ENCODE data around the gene GPX6.

Gene GPX6

DNA sequence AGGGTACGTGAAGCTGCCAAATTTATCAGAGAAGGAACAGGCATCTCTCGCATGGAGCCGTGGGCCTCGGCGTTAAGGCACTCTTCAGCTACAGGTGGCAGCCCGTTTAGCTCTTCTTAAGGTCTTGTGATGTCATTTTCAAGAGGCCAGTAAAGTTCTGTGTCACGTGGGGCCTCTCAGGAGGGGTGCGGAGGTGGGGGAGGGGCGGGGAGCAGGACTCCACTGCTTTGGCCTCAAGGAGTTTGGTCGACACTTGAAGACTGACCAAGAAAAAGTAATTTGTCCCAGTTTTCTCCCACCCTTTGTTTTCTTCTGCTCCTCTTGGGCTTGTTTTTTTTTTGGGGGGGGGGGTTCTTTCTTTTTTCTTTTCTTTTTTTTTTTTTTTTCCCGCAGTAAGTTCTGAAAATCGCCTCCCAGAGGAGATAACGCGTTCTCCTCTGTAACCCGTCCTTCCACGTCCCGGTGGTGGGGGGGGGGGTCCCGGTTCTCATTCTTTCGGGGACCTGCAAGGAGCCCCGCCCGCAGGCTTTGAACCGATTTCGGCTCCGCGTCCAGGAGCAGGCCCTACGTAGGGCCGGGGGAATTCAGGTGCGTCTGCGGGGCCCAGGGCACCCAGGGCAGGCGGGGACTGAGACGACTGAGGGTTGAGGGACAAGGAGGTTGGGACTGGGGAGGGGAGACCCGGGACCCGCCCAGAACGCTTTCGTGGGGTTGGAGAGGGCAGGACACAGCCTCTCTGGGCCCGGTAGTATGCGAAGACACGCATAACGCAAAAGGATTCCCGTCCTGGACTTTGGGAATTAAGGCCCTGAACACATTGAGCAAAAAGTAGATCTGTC is 26.0 kb downstream of the GPX6 start:
- H3K9ac ChIP-seq (ENCODE audit: low read length), result no peak overlapping the region
- H3K9me3 ChIP-seq (ENCODE audit: low read length), result no peaks in the 10 kb centered on the region
- H3K36me3 ChIP-seq (ENCODE audit: insufficient read depth, low read length), result no peaks in the 10 kb centered on the region
- H2AFZ ChIP-seq (ENCODE audit: low read length), result no peak overlapping the region
- peak overlapping the region; percentile 40; the same call in 1 of the 2 replicates for H3K4me2 ChIP-seq (ENCODE audit: low read length)
- H4K20me1 ChIP-seq (ENCODE audit: insufficient read depth, low read length), result no peaks in the 10 kb centered on the region
- H3K27me3 ChIP-seq (ENCODE audit: insufficient read depth, low read length), result peaks cover 6% of the 10 kb centered on the region
- TF ChIP-seq CTCF (IDR thresholded peaks at IDR 0.05; ENCODE audit: low read length), result no peak
- TF ChIP-seq EZH2 (IDR thresholded peaks at IDR 0.05; ENCODE audit: borderline replicate concordance, low read length), result no peak
- no peaks in the 10 kb centered on the region for H3K9me2 ChIP-seq (ENCODE audit: low read depth, low read length)
- H3K79me2 ChIP-seq (ENCODE audit: insufficient read depth, low read length), result no peaks in the 10 kb centered on the region
- no peaks in the 10 kb centered on the region for H3F3A ChIP-seq (ENCODE audit: insufficient read depth, low read length)
- H3K4me3 ChIP-seq (ENCODE audit: low read depth, low read length, poor library complexity, severe bottlenecking), result peak overlapping the region; percentile 36
- H3K27ac ChIP-seq (ENCODE audit: low read depth, low read length, poor library complexity, severe bottlenecking), result no peak overlapping the region
- H3K4me1 ChIP-seq (ENCODE audit: insufficient read depth, low read length, severe bottlenecking), result peaks cover 7% of the 10 kb centered on the region

- Histone ChIP-seq H2AFZ (ENCODE audit: low read length) (no peak overlapping the region), H3K9ac (ENCODE audit: low read length) (no peak overlapping the region), H3K4me1 (ENCODE audit: insufficient read depth, low read length, severe bottlenecking) (peaks cover 7% of the 10 kb centered on the region), H3F3A (ENCODE audit: insufficient read depth, low read length) (no peaks in the 10 kb centered on the region), H4K20me1 (ENCODE audit: insufficient read depth, low read length) (no peaks in the 10 kb centered on the region), H3K9me2 (ENCODE audit: low read depth, low read length) (no peaks in the 10 kb centered on the region), H3K4me3 (ENCODE audit: low read depth, low read length, poor library complexity, severe bottlenecking) (peak overlapping the region; percentile 36), H3K27ac (ENCODE audit: low read depth, low read length, poor library complexity, severe bottlenecking) (no peak overlapping the region), H3K9me3 (ENCODE audit: low read length) (no peaks in the 10 kb centered on the region), H3K4me2 (ENCODE audit: low read length) (peak overlapping the region; percentile 40; the same call in 1 of the 2 replicates), H3K79me2 (ENCODE audit: insufficient read depth, low read length) (no peaks in the 10 kb centered on the region), H3K27me3 (ENCODE audit: insufficient read depth, low read length) (peaks cover 6% of the 10 kb centered on the region), H3K36me3 (ENCODE audit: insufficient read depth, low read length) (no peaks in the 10 kb centered on the region)
- no peak for TF ChIP-seq CTCF (IDR thresholded peaks at IDR 0.05; ENCODE audit: low read length)
- no peak for TF ChIP-seq EZH2 (IDR thresholded peaks at IDR 0.05; ENCODE audit: borderline replicate concordance, low read length)
Observed at GRCh38 chr6:28488916-28489365, 26.7 kb downstream of the GPX6 start.

- H3K4me3 ChIP-seq (ENCODE audit: low read depth, low read length, poor library complexity, severe bottlenecking), result no peak overlapping the region
- no peak overlapping the region for H3K4me2 ChIP-seq (ENCODE audit: low read length)
- H4K20me1 ChIP-seq (ENCODE audit: insufficient read depth, low read length), result no peaks in the 10 kb centered on the region
- H3K4me1 ChIP-seq (ENCODE audit: insufficient read depth, low read length, severe bottlenecking), result peaks cover 7% of the 10 kb centered on the region
- no peaks in the 10 kb centered on the region for H3F3A ChIP-seq (ENCODE audit: insufficient read depth, low read length)
- H3K9me2 ChIP-seq (ENCODE audit: low read depth, low read length), result no peaks in the 10 kb centered on the region
- TF ChIP-seq CTCF (IDR thresholded peaks at IDR 0.05; ENCODE audit: low read length), result no peak
- TF ChIP-seq EZH2 (IDR thresholded peaks at IDR 0.05; ENCODE audit: borderline replicate concordance, low read length), result no peak
- H3K79me2 ChIP-seq (ENCODE audit: insufficient read depth, low read length), result no peaks in the 10 kb centered on the region
- no peak overlapping the region for H3K9ac ChIP-seq (ENCODE audit: low read length)
- H3K36me3 ChIP-seq (ENCODE audit: insufficient read depth, low read length), result no peaks in the 10 kb centered on the region
- no peak overlapping the region for H3K27ac ChIP-seq (ENCODE audit: low read depth, low read length, poor library complexity, severe bottlenecking)
- H3K27me3 ChIP-seq (ENCODE audit: insufficient read depth, low read length), result peaks cover 6% of the 10 kb centered on the region
- H3K9me3 ChIP-seq (ENCODE audit: low read length), result no peaks in the 10 kb centered on the region
- H2AFZ ChIP-seq (ENCODE audit: low read length), result no peak overlapping the region
Observed at GRCh38 chr6:28486988-28487742, 28.4 kb downstream of the GPX6 start.
